Activated naive CD8-positive, alpha-beta T cell treated with anti-CD3 and anti-CD28 coated beads, Interleukin-2, amount 10 ng/mL, durations not matched to agents 7 days and 5 days (primary cell): Measurements from ENCODE around the gene CCND3. TPM values are rescaled to one million over a fixed set of nuclear protein-coding genes. Genes with fewer than 3 reads are reported as not detected.
A peak's percentile ranks its signal among the peaks of the same experiment; 100 is the strongest.

Source experiments
- ATAC-seq: fragments of 150-1000 bp; cut with Tn5 transposase; one replicate; pipeline ENCODE4 v1.10.0; 2021; ENCODE audit warnings: low read depth, moderate library complexity
- POLR2A ChIA-PET: fragments of 350-600 bp; sonication (Branson Sonifier 250); formaldehyde crosslinking; loops from one replicate; lab custom pipeline; 2021; ENCODE audit warnings: antibody characterized with exemption; lab: Charles Lee
- DNase-seq: peaks from one replicate; pipeline ENCODE4 v3.0.0; 2021
- H3K27ac Mint-ChIP-seq: one replicate; pipeline ENCODE4 v1.8.0; 2022; ENCODE audit warnings: mild to moderate bottlenecking, mixed read lengths
- H3K27me3 Mint-ChIP-seq: one replicate; pipeline ENCODE4 v1.8.0; 2022; ENCODE audit warnings: mild to moderate bottlenecking, moderate library complexity, mixed read lengths
- H3K36me3 Mint-ChIP-seq: one replicate; pipeline ENCODE4 v1.8.0; 2021; ENCODE audit warnings: mild to moderate bottlenecking, mixed read lengths
- H3K4me1 Mint-ChIP-seq: one replicate; pipeline ENCODE4 v1.8.0; 2021; ENCODE audit warnings: mixed read lengths
- H3K4me3 Mint-ChIP-seq: one replicate; pipeline ENCODE4 v1.8.0; 2022; ENCODE audit warnings: mild to moderate bottlenecking, moderate library complexity, mixed read lengths
- H3K9me3 Mint-ChIP-seq: one replicate; pipeline ENCODE4 v1.8.0; 2021; ENCODE audit warnings: mixed read lengths
- total RNA-seq, 2 experiments: library from RNA; stranded (reverse); gene quantifications; one replicate each; pipeline ENCODE4 v1.2.3, GENCODE V29; 2021

The CCND3 gene
- total RNA-seq = 100 to 1,000 TPM; 382 to 413 TPM

DNA sequence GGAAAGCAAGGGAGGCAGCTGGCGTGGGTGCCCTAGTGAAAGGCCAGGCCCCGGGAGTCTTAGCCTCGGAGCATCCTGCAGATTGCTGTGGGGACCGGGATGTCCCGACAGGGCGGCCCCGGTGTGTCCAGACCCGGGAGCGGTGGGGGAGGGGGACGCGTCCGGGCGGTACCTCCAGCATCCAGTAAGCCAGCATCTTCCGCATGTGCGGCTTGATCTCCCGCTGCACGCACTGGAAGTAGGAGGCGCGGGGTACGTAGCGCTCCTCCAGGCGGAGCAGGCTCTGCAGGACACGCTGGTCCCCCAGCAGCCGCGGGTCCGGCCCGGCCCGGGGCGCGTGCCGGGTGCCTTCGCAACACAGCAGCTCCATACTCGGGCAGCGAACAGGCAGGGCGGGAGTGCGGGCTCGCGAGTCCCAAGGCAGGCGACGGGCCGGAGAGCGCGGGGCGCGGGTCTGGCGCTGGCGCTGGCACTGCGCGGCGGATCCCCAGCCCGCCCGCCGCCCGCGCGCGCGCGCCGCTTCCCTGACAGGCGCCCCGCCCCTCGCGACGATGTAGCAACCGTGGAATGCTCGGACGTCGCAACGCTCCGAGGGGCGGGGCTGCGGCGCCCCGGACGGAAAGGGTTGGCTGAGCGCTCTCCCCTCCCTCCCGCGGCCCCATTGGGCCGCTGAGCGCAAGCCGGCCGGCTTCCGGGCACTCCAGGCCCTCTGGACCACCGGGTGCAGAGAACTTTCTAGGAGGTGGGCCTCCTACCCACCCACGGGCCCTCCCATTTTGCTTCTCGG lies at the start of gene CCND3:
TSS of gene CCND3 (minus strand) at position 529 of the 787 bp plus-strand sequence. CDS start at position 370, 159 bp downstream.
- Mint-ChIP-seq H3K4me1 (peaks cover 42% of the 10 kb centered on the region), H3K36me3 (peaks cover 39% of the 10 kb centered on the region), H3K27me3 (no peaks in the 10 kb centered on the region), H3K9me3 (no peaks in the 10 kb centered on the region), H3K27ac (peak within 1 kb of the TSS; percentile 94), H3K4me3 (peak within 1 kb of the TSS; percentile 100)
- ATAC-seq (peak; percentile 75), DNase-seq (peak; percentile 95)
- POLR2A ChIA-PET = interaction anchor here (0.5 to 20.2 kb wide), 13 partner anchors 8 to 154 kb away, joined by 3 to 556 read pairs (median 5); partner anchors contain the start of genes BYSL, MED20, TAF8 and TOMM6

GRCh38 chr6:41986339-41986738 lies 44.7 kb upstream of the CCND3 start:
- POLR2A ChIA-PET = interaction anchor here (1.0 kb wide), 1 partner anchor 44 kb away, joined by 3 read pairs; no protein-coding TSS in a partner anchor
- no peak for ATAC-seq
- no peak for DNase-seq
- peaks cover 10% of the 10 kb centered on the region for H3K36me3 Mint-ChIP-seq
- no peaks in the 10 kb centered on the region for H3K27me3 Mint-ChIP-seq
- H3K9me3 Mint-ChIP-seq = no peaks in the 10 kb centered on the region
- H3K4me3 Mint-ChIP-seq = no peak overlapping the region
- H3K27ac Mint-ChIP-seq = no peak overlapping the region
- H3K4me1 Mint-ChIP-seq = peaks cover 12% of the 10 kb centered on the region

- no peak for ATAC-seq
- Mint-ChIP-seq H3K4me3 (no peak overlapping the region), H3K36me3 (peaks cover 13% of the 10 kb centered on the region), H3K9me3 (peaks cover 2% of the 10 kb centered on the region), H3K4me1 (peaks cover 23% of the 10 kb centered on the region), H3K27ac (no peak overlapping the region), H3K27me3 (no peaks in the 10 kb centered on the region)
- POLR2A ChIA-PET = interaction anchor here (0.7 kb wide), 1 partner anchor 35 kb away, joined by 5 read pairs; no protein-coding TSS in a partner anchor
- no peak for DNase-seq
Observed at GRCh38 chr6:41984623-41985022, 43.0 kb upstream of the CCND3 start.

GRCh38 chr6:41976794-41977484 lies 35.3 kb upstream of the CCND3 start:
- Mint-ChIP-seq H3K9me3 (peaks cover 2% of the 10 kb centered on the region), H3K36me3 (peaks cover 14% of the 10 kb centered on the region), H3K27ac (peak overlapping the region; percentile 46), H3K4me1 (peaks cover 40% of the 10 kb centered on the region), H3K4me3 (peak overlapping the region; percentile 22), H3K27me3 (no peaks in the 10 kb centered on the region)
- POLR2A ChIA-PET = interaction anchor here (1.3 kb wide), 1 partner anchor 13 kb away, joined by 4 read pairs; no protein-coding TSS in a partner anchor
- no peak for DNase-seq
- peak; percentile 50 for ATAC-seq

DNA sequence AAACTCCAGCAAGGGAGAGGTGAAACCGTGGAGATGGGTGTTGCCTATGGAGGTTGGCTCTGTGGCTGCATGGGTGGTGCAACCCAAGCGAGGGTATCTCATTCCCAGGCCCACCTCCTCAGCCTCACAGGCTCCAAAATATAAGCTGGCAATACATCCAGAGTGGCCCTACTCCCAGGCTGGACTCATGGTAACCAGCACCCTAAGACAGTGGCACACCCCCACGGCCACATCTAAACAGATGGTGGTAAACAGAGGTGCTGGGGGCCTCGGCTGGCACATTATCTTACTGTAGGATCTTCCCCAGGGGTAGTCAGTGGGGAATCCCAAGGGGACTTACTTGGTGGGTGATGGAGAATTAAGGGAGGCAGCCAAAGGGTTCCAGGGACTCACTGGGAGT lies 33.7 kb upstream of the CCND3 start:
- ATAC-seq = no peak
- Mint-ChIP-seq H3K9me3 (no peaks in the 10 kb centered on the region), H3K27ac (peak overlapping the region; percentile 61), H3K36me3 (peaks cover 14% of the 10 kb centered on the region), H3K4me3 (no peak overlapping the region), H3K27me3 (no peaks in the 10 kb centered on the region), H3K4me1 (peaks cover 44% of the 10 kb centered on the region)
- peak; percentile 17 for DNase-seq
- POLR2A ChIA-PET = no interaction called here

DNA sequence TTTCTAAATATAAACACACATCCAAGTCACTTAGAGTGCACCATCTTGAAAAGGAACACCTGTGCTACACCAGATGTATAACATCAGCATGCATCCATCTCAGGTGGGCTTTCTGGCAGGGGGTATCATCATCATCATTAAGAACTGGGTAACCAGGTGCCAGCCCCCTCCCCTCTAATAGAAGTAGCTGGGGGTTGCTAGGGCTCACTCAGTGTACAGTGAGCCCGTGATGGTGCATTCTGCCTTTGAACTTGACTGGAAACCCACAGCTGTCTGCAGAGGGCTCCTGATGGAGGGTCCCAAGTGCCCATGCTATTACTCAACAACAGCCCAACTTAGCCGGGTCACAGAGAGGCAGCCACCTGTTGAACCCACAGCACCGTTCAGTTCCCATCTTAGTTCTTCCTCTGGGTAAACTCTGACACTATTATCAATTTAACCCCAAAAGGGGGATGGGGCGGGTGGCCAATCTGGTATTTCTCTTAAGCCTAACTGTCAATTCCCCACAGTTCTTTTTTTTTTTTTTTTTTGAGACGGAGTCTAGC lies 32.7 kb upstream of the CCND3 start:
- POLR2A ChIA-PET = no interaction called here
- Mint-ChIP-seq H3K27me3 (no peaks in the 10 kb centered on the region), H3K4me1 (peaks cover 40% of the 10 kb centered on the region), H3K27ac (no peak overlapping the region), H3K4me3 (no peak overlapping the region), H3K9me3 (no peaks in the 10 kb centered on the region), H3K36me3 (peaks cover 14% of the 10 kb centered on the region)
- DNase-seq = no peak
- no peak for ATAC-seq

- no peaks in the 10 kb centered on the region for H3K9me3 Mint-ChIP-seq
- H3K4me3 Mint-ChIP-seq = no peak overlapping the region
- H3K27me3 Mint-ChIP-seq = no peaks in the 10 kb centered on the region
- peaks cover 39% of the 10 kb centered on the region for H3K4me1 Mint-ChIP-seq
- no peak for ATAC-seq
- no peak for DNase-seq
- no peak overlapping the region for H3K27ac Mint-ChIP-seq
- H3K36me3 Mint-ChIP-seq = peaks cover 14% of the 10 kb centered on the region
- POLR2A ChIA-PET = no interaction called here
Observed at GRCh38 chr6:41972826-41973225, 31.2 kb upstream of the CCND3 start.

DNA sequence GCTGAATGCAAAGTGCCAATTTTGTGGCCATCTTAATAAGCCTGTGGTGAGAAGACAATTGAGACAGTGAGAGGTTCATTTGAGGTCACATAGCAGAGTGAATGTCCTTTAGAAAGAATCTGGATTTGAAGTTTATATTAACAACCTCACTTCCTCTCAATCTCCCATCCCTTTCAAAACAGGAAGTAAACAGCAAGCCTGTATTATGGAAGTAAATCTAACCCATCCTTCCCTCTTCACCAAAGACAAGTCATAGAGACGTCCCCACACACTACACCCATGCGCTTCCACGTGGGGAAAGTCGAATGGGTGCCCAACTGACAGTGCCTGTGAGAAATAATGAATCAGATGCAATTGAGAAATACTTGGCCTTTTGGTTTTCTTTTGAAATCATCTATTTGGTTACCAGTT lies 28.8 kb upstream of the CCND3 start:
- POLR2A ChIA-PET = interaction anchor here (0.6 kb wide), 1 partner anchor 8 kb away, joined by 3 read pairs; no protein-coding TSS in a partner anchor
- H3K4me1 Mint-ChIP-seq = peaks cover 33% of the 10 kb centered on the region
- H3K36me3 Mint-ChIP-seq = peaks cover 11% of the 10 kb centered on the region
- H3K27ac Mint-ChIP-seq = peak overlapping the region; percentile 81
- no peaks in the 10 kb centered on the region for H3K27me3 Mint-ChIP-seq
- ATAC-seq (peak; percentile 32), DNase-seq (no peak)
- H3K9me3 Mint-ChIP-seq = no peaks in the 10 kb centered on the region
- H3K4me3 Mint-ChIP-seq = peak overlapping the region; percentile 34

GRCh38 chr6:41967312-41968287 lies 26.0 kb upstream of the CCND3 start:
- DNase-seq (no peak), ATAC-seq (no peak)
- Mint-ChIP-seq H3K27ac (peak overlapping the region; percentile 6), H3K27me3 (no peaks in the 10 kb centered on the region), H3K36me3 (peaks cover 17% of the 10 kb centered on the region), H3K4me1 (peaks cover 51% of the 10 kb centered on the region), H3K9me3 (no peaks in the 10 kb centered on the region), H3K4me3 (no peak overlapping the region)
- POLR2A ChIA-PET = interaction anchor here (0.6 to 1.0 kb wide), 2 partner anchors 21 to 29 kb away, joined by 3 to 4 read pairs; no protein-coding TSS in a partner anchor

GRCh38 chr6:41966961-41967311 lies 25.3 kb upstream of the CCND3 start:
- H3K4me1 Mint-ChIP-seq = peaks cover 47% of the 10 kb centered on the region
- no peak for DNase-seq
- POLR2A ChIA-PET = no interaction called here

DNA sequence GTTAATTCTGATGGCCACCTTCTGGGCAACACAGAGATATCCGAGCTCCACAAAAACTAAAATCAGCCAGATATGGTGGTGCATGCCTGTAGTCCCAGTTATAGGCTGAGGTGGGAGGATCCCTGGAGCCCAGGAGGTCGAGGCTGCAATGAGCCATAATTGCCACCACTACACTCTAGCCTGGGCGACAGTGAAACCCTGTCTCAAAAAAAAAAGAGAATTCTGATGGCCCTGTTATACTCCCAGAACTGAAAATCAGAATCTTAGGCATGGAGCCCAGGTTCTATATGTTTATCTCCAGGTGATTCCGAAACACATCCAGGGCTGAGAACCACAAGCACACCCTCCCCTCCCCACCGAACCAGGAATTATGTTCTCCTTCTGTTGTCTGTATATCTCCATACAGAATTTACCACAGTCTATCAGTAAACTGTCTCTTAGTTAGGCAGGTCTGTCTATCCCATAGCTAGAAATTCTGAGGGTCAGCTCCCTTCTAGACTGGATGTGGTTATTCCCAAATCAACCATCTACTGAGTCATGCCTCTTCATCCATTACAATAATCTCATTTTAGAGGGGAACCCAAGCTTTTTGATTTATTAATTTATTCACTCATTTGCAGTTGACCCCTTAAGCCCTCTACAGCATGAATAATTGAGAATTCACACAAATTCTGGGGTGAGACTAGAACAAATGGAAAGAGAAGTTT lies 24.8 kb upstream of the CCND3 start:
- POLR2A ChIA-PET = interaction anchor here (1.0 kb wide), 1 partner anchor 24 kb away, joined by 3 read pairs; no protein-coding TSS in a partner anchor
- no peak overlapping the region for H3K4me3 Mint-ChIP-seq
- no peak overlapping the region for H3K27ac Mint-ChIP-seq
- no peaks in the 10 kb centered on the region for H3K27me3 Mint-ChIP-seq
- DNase-seq (no peak), ATAC-seq (no peak)
- H3K4me1 Mint-ChIP-seq = peaks cover 52% of the 10 kb centered on the region
- H3K9me3 Mint-ChIP-seq = no peaks in the 10 kb centered on the region
- H3K36me3 Mint-ChIP-seq = peaks cover 18% of the 10 kb centered on the region

More at GRCh38 chr6:41966961-41967311, 25.3 kb upstream of the CCND3 start:
- H3K27me3 Mint-ChIP-seq = no peaks in the 10 kb centered on the region
- H3K27ac Mint-ChIP-seq = no peak overlapping the region
- no peaks in the 10 kb centered on the region for H3K9me3 Mint-ChIP-seq
- ATAC-seq = no peak
- no peak overlapping the region for H3K4me3 Mint-ChIP-seq
- H3K36me3 Mint-ChIP-seq = peaks cover 14% of the 10 kb centered on the region
